G401.6 (cell line): ENCODE data around the gene DBNDD1.
"Not testable (repeated sequence)": the region's sequence is repeated elsewhere in the genome, so short reads cannot be mapped to it uniquely, and the experiment has no call there.

ENCODE experiments used
- FAIRE-seq: peaks from 2 replicates; lab custom pipeline; 2012; peaks lifted over from hg19 to GRCh38; lab: Jason Lieb, UNC

Gene DBNDD1

DNA sequence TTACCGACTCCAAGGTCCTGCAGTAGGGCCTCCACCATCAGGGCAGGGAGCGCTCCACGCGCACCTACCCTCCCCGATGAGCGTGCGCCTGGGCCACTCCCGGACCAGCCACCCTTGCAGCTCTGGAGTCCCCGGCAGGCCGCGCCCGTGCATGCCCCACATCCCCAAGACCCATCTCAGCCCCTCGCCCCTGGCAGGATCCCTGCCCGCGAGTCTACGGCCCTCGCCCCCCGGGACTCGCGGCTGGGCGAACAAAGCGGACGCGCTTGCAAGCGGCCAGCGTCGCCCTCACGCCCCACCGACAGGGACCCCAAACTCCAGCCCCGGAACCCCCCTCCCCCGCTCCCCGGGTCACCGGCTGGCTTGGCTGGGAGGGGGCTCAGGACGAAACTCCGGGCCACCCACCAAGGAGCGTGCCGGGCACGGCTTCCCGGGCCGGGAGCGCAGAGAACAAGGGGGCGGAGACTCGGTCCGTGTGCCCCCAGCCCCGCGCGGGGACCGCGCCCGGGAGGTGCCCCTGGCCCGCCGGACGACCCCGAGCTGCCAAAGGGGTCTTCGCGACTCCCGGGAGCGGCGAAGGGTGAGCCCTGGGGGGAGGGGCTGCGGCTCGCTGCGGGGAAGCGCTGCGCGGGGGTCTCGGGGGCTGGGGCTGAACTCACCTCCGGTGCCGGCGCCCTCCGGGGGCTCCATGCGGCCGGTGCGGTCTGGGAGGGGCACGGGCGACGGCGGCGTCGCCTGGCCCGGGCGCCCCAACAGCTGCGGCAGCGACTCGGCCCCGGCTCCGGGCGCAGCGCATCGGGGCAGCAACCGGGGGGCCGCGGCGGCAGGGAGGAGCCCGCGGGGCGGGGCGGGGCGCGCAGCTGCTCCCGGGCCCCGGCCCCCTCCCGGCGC lies at the start of gene DBNDD1:
Gene DBNDD1 (minus strand): TSS at position 805 of the 891 bp plus-strand sequence. CDS start 115 bp downstream, at position 690.
- no peak for FAIRE-seq

DNA sequence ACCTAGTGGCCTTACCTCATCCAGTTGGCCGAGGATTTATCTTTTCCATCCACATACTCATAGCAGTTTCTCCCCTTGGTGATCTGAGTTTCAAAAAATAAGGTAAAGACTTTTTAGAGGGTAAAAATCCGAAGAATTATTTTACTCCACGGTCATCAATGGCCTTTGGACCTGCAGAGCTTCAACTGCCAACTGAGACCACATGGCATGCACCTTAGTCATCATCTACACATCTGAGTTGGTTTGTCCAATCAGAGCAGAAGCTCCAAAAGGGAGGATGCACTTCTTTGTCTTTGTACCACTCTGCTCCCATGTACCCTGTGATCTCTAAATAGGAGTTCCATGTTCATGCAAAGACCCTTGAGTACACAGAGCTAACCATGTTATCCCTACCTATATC lies 42.2 kb upstream of the DBNDD1 start:
- FAIRE-seq = no peak

GRCh38 chr16:90057738-90058173 lies 38.5 kb upstream of the DBNDD1 start:
- FAIRE-seq = no peak

GRCh38 chr16:90056521-90056920 lies 37.3 kb upstream of the DBNDD1 start:
- not testable (repeated sequence) for FAIRE-seq

- no peak for FAIRE-seq
Measured at GRCh38 chr16:90055371-90055770, 36.1 kb upstream of the DBNDD1 start.

DNA sequence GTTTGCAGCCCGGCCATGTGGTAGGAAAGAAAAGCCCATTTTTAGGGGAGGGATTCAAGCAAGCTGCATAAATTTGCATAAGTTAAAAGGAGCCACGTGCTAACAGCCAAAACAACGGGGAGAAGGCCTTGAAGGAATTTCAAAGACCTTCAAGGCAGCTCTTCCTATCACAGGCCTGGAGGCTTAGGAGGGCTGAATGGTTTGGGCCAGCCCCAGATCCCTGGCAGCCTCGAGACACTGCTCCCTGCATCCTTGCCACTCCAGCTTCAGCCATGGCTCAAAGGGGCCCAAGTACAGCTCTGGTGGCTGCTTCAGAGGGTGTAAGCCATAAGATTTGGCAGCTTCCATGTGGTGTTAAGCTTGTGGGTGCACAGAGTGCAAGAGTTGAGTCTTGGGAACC lies 35.3 kb upstream of the DBNDD1 start:
- FAIRE-seq = no peak

- FAIRE-seq = no peak
Measured at GRCh38 chr16:90053902-90054500, 34.7 kb upstream of the DBNDD1 start.

DNA sequence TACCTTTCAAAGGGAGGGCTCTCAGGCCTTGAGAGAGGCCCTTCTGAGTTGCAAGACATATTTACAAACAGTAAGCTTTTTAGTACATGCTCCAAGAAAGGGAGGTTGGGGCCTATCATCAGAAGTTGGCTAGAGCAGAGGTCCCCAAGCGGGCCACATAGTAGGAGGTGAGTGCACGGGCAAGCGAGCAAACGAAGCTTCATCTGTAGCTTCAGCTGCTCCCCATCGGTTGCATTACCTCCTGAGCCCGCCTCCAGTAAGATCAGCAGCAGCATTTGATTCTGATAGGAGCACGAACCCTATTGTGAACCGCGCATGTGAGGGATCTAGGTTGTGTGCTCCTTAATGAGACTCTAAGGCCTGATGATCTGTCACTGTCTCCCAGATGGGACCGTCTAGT lies 31.7 kb upstream of the DBNDD1 start:
- no peak for FAIRE-seq

GRCh38 chr16:90048737-90049330 lies 29.6 kb upstream of the DBNDD1 start:
- no peak for FAIRE-seq

DNA sequence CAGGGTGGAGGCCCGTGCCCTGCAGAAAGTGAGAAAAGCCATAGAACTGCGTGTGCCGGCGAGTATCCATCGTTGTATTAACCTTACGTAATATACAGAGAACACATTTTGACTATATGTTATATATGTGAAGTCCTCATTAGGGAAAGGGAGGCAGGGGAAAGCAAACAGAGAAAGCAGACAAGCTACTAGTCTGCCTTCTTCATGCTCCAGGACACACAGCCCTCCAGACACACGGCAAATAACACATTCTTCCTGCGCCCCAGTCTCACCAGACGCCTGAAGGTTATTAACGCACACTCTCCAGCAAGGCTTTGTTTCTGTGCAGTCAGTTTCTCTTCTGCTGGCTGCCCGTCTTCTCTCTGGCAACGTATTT lies 29.1 kb upstream of the DBNDD1 start:
- FAIRE-seq = no peak

- no peak for FAIRE-seq
Measured at GRCh38 chr16:90047714-90048346, 28.6 kb upstream of the DBNDD1 start.

DNA sequence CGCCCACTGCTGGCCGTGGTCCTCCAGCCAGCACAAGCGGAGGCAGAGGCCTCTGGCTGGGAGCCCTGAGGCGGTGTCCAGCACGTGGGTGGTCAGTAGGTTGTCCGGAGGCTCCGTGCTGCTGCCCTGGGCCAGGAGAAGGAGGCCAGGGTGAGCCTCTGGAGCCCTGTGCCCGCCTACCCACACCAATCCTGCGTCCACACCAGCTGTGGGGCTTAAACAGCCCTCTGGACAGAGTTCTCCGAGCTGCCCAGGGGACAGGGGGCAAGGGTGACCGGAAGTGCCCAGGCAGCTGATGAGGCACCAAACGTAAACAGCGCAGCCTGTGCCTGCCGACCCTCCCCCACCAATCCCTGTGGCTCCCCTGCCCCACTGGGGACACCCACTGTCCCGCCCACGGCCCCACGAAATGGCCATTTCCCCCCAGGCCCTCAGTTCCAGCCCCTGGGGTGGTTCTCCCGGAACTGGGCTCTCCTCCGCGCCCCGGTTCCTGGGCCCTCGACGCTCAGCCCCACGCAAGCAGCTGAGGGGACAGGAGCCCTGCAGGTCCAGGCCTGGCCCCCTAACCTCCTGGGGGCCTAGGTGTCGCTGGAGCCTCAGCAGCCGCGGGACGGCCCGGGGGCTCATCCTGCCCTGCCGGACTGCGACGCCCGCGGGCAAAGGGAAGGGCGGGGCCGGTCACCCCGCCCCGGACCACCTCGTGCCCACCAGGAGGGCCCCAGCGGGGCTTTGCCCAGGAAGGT lies 27.9 kb upstream of the DBNDD1 start:
- no peak for FAIRE-seq

GRCh38 chr16:90046122-90046970 lies 27.1 kb upstream of the DBNDD1 start:
- no peak for FAIRE-seq

GRCh38 chr16:90044111-90044551 lies 24.9 kb upstream of the DBNDD1 start:
- no peak for FAIRE-seq

DNA sequence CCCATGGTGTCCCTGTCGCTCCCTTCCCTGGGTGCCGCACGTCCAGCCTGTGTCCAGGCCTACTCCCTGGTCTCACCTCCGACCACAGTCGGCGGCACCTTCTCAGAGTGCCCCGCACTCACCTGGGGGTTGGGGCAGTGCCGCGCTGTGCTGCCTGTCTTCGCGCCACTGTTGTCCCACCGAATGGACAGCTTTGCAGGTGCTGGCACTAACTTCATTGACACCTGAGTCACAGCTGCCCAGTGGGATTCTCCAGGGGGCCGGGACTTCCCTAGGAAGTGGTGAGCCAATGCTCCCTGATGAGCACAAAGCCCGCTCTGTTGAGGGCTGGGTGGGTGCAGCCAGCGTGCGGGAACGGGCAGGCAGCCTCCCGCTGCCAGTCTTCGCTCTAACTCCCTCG lies 24.3 kb upstream of the DBNDD1 start:
- no peak for FAIRE-seq

GRCh38 chr16:90042946-90043514 lies 23.8 kb upstream of the DBNDD1 start:
- FAIRE-seq = no peak

GRCh38 chr16:90041896-90042473 lies 22.7 kb upstream of the DBNDD1 start:
- FAIRE-seq = no peak

- no peak for FAIRE-seq
Measured at GRCh38 chr16:90040152-90041023, 21.1 kb upstream of the DBNDD1 start.

DNA sequence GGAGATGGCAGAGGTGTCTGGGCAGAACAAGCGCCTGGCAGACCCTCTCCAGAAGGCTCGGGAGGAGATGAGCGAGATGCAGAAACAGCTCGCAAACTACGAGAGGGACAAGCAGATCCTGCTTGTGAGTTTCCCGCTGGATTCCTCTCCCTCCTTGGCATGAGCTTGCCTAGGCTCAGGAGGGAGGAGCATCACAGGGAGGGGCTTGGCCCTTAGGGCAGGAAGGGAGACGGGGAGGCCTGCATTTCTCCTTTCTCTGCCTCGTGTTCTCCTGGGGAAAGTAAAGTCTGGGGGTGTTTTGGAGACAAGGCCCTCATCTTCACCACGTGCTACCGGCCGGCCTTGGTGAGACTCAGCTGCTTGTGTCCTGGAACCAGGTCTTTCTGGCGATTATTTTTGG lies 18.0 kb upstream of the DBNDD1 start:
- FAIRE-seq = no peak
